Naive thymus-derived CD4-positive, alpha-beta T cell (primary cell): Measurements from ENCODE around the gene CABLES2. TPM values are rescaled to one million over a fixed set of nuclear protein-coding genes. Genes with fewer than 3 reads are reported as not detected.
"Not testable (repeated sequence)": the region's sequence is repeated elsewhere in the genome, so short reads cannot be mapped to it uniquely, and the experiment has no call there.

Experiments used
- ATAC-seq: fragments of 150-1000 bp; cut with Tn5 transposase; 2 replicates; pipeline ENCODE4 v1.10.0; 2021; ENCODE audit warnings: mild to moderate bottlenecking, moderate library complexity
- CTCF ChIA-PET: fragments of 350-600 bp; sonication (Branson Sonifier 250); formaldehyde crosslinking; loops from one replicate; lab custom pipeline; 2021; ENCODE audit warnings: antibody characterized with exemption; lab: Charles Lee
- POLR2A ChIA-PET: fragments of 350-600 bp; sonication (Branson Sonifier 250); formaldehyde crosslinking; loops from one replicate; lab custom pipeline; 2021; ENCODE audit warnings: antibody characterized with exemption, inconsistent platforms; lab: Charles Lee
- DNase-seq, 9 donors: peaks; one replicate each; pipeline versions ENCODE4 v3.0.0 to v3.0.0-alpha.2; 2020 to 2022; ENCODE audit warnings: mixed read lengths in 1 of 9
- H3K27ac ChIP-seq: one replicate; pipeline ENCODE4 v1.7.0; 2013; ENCODE audit warnings: mild to moderate bottlenecking, low read depth, low read length, moderate library complexity
- H3K27me3 ChIP-seq, 2 donors: one replicate each; pipeline ENCODE4 v1.7.0; 2013; ENCODE audit warnings: low read length in 2 of 2, mild to moderate bottlenecking in 2 of 2, moderate library complexity in 2 of 2; ENCODE audit not compliant: control insufficient read depth in 2 of 2, insufficient read depth in 2 of 2
- H3K36me3 ChIP-seq, 3 experiments: 1 replicate in 2 of 3; 2 replicates in 1 of 3; pipeline ENCODE4 v1.7.0; 2013; ENCODE audit warnings: low read length in 3 of 3, mild to moderate bottlenecking in 3 of 3, moderate library complexity in 1 of 3; ENCODE audit not compliant: insufficient read depth in 3 of 3, control insufficient read depth in 2 of 3
- H3K4me1 ChIP-seq, 2 donors: one replicate each; pipeline ENCODE4 v1.7.0; 2013; ENCODE audit warnings: low read length in 2 of 2, mild to moderate bottlenecking in 2 of 2, moderate library complexity in 1 of 2; ENCODE audit not compliant: control insufficient read depth in 2 of 2, insufficient read depth in 2 of 2
- H3K4me3 ChIP-seq: 2 replicates; pipeline ENCODE4 v1.7.0; 2013; ENCODE audit warnings: mild to moderate bottlenecking, low read length
- H3K9me3 ChIP-seq, 3 experiments: 1 replicate in 2 of 3; 2 replicates in 1 of 3; pipeline ENCODE4 v1.7.0; 2013; ENCODE audit warnings: low read length in 3 of 3; ENCODE audit not compliant: control insufficient read depth in 2 of 3
- H3K27ac Mint-ChIP-seq, 9 donors: one replicate each; pipeline ENCODE4 v1.8.0; 2020 to 2022; ENCODE audit warnings: mixed read lengths in 9 of 9, mild to moderate bottlenecking in 8 of 9, moderate library complexity in 5 of 9, inconsistent platforms in 2 of 9
- H3K27me3 Mint-ChIP-seq, 5 donors: one replicate each; pipeline ENCODE4 v1.8.0; 2021 to 2022; ENCODE audit warnings: mixed read lengths in 5 of 5, mild to moderate bottlenecking in 1 of 5
- H3K36me3 Mint-ChIP-seq, 5 donors: one replicate each; pipeline ENCODE4 v1.8.0; 2020 to 2022; ENCODE audit warnings: mixed read lengths in 5 of 5, mild to moderate bottlenecking in 3 of 5, inconsistent platforms in 1 of 5
- H3K4me1 Mint-ChIP-seq, 7 donors: one replicate each; pipeline ENCODE4 v1.8.0; 2020 to 2022; ENCODE audit warnings: mixed read lengths in 7 of 7, mild to moderate bottlenecking in 3 of 7, inconsistent platforms in 1 of 7
- H3K4me3 Mint-ChIP-seq, 10 donors: one replicate each; pipeline ENCODE4 v1.8.0; 2020 to 2022; ENCODE audit warnings: mild to moderate bottlenecking in 10 of 10, mixed read lengths in 10 of 10, moderate library complexity in 6 of 10, inconsistent platforms in 2 of 10
- H3K9me3 Mint-ChIP-seq, 11 donors: one replicate each; pipeline ENCODE4 v1.8.0; 2020 to 2022; ENCODE audit warnings: mixed read lengths in 11 of 11, mild to moderate bottlenecking in 4 of 11, inconsistent platforms in 1 of 11, moderate library complexity in 1 of 11
- intact Hi-C, 2 donors: fragments of 100-400 bp; cut with micrococcal nuclease; formaldehyde crosslinking; loops; one replicate each; pipeline ENCODE4 v1.15.1; 2023
- polyA plus RNA-seq, 2 donors: library from polyadenylated mRNA; unstranded; fragments of 300-500 nt; fragmentation: Illumina TruSeq; gene quantifications; one replicate each; pipeline ENCODE4 v1.2.3, GENCODE V29; 2021
- total RNA-seq, 6 experiments: library from RNA in 5 of 6; stranded (reverse) in 5 of 6; gene quantifications; 1 replicate in 5 of 6; 2 replicates in 1 of 6; pipeline ENCODE4 v1.2.3 and lab custom pipeline; 2021 to 2026

Gene CABLES2
- total and polyA plus RNA-seq, 7 experiments from 2014 or later: 0.61 to 16.7 (median 5.6) TPM

DNA sequence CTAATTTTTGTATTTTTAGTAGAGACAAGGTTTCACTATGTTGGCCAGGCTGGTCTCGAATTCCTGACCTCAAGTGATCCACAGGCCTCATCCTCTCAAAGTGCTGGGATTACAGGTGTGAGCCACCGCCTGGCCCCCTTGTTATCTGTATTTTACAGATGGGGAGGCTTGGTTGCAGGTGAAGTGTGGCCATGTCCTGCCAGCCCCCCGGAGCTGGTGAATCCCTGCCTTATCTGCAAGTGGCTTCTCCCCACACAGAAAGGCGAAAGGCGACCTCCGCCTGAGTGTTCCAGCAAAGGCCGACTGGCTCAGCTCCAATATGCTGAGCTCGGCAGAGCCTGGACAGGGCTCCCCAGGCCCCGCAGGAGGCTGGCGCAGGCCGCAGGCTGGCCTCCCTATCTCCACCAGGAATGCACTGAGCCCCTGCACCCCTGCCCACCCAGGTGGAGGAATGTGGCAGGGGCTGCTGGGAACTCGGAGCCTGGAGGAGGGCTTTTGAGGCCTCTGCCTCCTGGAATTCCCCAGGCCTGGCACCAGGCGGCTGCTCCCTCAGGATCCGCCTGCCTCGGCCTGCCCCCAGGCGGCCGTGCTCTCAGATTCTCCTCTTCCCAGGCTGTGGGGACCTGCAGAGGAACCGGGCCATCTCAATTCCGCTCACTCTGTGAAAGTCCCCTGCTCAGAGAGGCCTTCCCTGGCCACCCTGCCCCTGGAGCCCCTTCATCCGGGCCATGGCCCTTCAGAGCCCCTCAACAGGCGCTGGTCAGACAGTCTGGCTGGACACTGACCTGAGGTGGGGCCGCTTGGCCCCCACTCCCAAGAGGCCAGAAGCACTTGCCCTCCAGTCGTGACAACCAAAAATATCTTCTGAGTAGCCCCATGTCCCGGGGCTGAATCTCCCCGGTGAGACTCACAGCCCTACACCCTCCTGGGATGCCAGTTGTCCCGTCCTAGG is 30.7 kb downstream of the CABLES2 start:
- no peak overlapping the region for H3K4me3 ChIP-seq
- no peaks in the 10 kb centered on the region for H3K27me3 ChIP-seq
- intact Hi-C loops: no loop called here
- POLR2A ChIA-PET: no interaction called here
- no peaks in the 10 kb centered on the region for H3K9me3 ChIP-seq
- no peaks in the 10 kb centered on the region for H3K9me3 Mint-ChIP-seq
- no peak overlapping the region for H3K27ac Mint-ChIP-seq
- peaks cover 0 to 2% (median 0%) of the 10 kb centered on the region in 5 donors for H3K27me3 Mint-ChIP-seq
- ATAC-seq (no peak), DNase-seq (no peak)
- no peaks in the 10 kb centered on the region for H3K36me3 Mint-ChIP-seq
- peaks cover 0 to 6% (median 0%) of the 10 kb centered on the region in 7 donors for H3K4me1 Mint-ChIP-seq
- H3K4me3 Mint-ChIP-seq: no peak overlapping the region
- CTCF ChIA-PET: interaction anchor here (0.5 kb wide), 1 partner anchor 27 kb away, joined by 3 read pairs; no protein-coding TSS in a partner anchor
- H3K4me1 ChIP-seq: no peaks in the 10 kb centered on the region
- H3K36me3 ChIP-seq: no peaks in the 10 kb centered on the region
- no peak overlapping the region for H3K27ac ChIP-seq

GRCh38 chr20:62374331-62375152 is 32.5 kb downstream of the CABLES2 start:
- POLR2A ChIA-PET: no interaction called here
- no peak for DNase-seq

DNA sequence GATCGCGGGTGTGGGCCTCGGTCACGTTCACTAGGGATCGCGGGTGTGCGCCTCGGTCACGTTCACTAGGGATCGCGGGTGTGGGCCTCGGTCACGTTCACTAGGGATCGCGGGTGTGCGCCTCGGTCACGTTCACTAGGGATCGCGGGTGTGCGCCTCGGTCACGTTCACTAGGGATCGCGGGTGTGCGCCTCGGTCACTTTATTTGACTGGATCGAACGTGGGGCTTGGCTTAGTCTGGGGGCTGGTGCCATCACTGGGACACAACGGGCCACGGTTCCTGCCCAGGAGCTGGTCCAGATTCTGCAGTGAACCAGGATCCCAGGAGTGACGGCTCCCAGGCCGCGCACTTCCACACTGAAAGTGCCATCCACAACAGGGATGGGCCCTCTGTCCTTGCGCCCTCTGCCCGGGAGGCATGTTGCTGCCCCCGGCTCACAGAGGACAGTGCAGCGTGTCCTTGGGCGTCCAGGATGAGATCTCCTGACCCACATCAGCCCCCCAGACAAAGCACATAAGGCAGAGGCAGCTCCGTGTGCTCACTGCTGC is 33.4 kb downstream of the CABLES2 start:
- H3K4me3 ChIP-seq, CTCF ChIA-PET, H3K4me3 Mint-ChIP-seq, H3K27ac ChIP-seq, H3K27me3 ChIP-seq, POLR2A ChIA-PET, H3K9me3 ChIP-seq, H3K4me1 Mint-ChIP-seq, H3K27ac Mint-ChIP-seq, ATAC-seq, H3K36me3 ChIP-seq, intact Hi-C loops, H3K9me3 Mint-ChIP-seq, H3K4me1 ChIP-seq, H3K36me3 Mint-ChIP-seq, DNase-seq: not testable (repeated sequence)
- H3K27me3 Mint-ChIP-seq: peaks cover 0 to 12% (median 5%) of the 10 kb centered on the region in 5 donors

More at GRCh38 chr20:62374331-62375152, 32.5 kb downstream of the CABLES2 start:
- Histone ChIP-seq H3K36me3 (no peaks in the 10 kb centered on the region), H3K4me1 (no peaks in the 10 kb centered on the region), H3K4me3 (no peak overlapping the region), H3K27ac (no peak overlapping the region), H3K27me3 (no peaks in the 10 kb centered on the region), H3K9me3 (no peaks in the 10 kb centered on the region)
- intact Hi-C loops: no loop called here
- Mint-ChIP-seq H3K9me3 (no peaks in the 10 kb centered on the region), H3K27ac (no peak overlapping the region), H3K27me3 (peaks cover 0 to 4% (median under 1%) of the 10 kb centered on the region in 5 donors), H3K36me3 (no peaks in the 10 kb centered on the region), H3K4me1 (peaks cover 0 to 6% (median 0%) of the 10 kb centered on the region in 7 donors), H3K4me3 (no peak overlapping the region)
- no peak for ATAC-seq
- CTCF ChIA-PET: interaction anchor here (0.6 kb wide), 1 partner anchor 82 kb away, joined by 7 read pairs; no protein-coding TSS in a partner anchor

GRCh38 chr20:62372042-62372993 is 34.8 kb downstream of the CABLES2 start:
- H3K4me3 Mint-ChIP-seq: no peak overlapping the region
- Histone ChIP-seq H3K9me3 (no peaks in the 10 kb centered on the region), H3K4me3 (no peak overlapping the region), H3K36me3 (no peaks in the 10 kb centered on the region), H3K27me3 (peaks cover 0 to 13% of the 10 kb centered on the region in 2 donors), H3K27ac (no peak overlapping the region), H3K4me1 (peaks cover 0 to 4% of the 10 kb centered on the region in 2 donors)
- DNase-seq (no peak), ATAC-seq (no peak)
- CTCF ChIA-PET: no interaction called here
- peaks cover 0 to 24% (median 5%) of the 10 kb centered on the region in 5 donors for H3K27me3 Mint-ChIP-seq
- no peaks in the 10 kb centered on the region for H3K36me3 Mint-ChIP-seq
- POLR2A ChIA-PET: no interaction called here
- peaks cover 0 to 6% (median 0%) of the 10 kb centered on the region in 7 donors for H3K4me1 Mint-ChIP-seq
- peak overlapping the region in 2 of 9 donors; percentile 41 to 66 for H3K27ac Mint-ChIP-seq
- intact Hi-C loops: no loop called here
- no peaks in the 10 kb centered on the region for H3K9me3 Mint-ChIP-seq

DNA sequence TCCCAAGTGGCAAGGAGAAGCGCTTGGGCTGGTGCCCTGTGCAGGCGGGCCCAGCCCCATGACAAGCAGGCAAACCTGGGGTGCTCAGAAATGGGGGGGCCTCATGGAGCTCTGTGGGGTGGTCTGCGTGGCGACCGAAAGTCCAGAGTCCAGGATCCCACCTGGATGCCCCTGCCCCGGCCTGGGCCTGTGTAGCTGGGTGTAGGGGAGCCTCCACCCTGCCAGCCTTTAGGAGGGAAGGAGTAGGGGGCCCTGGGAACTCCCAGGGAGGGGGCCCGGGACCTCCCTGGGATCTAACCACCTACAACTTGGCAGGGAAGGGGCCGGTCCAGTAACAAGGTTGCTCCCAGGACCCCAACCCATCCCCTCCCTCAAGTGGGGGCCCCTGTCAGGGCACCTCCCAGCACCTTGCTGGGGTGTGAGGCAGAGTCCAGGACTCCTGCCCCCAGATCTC is 35.5 kb downstream of the CABLES2 start:
- Histone ChIP-seq H3K36me3 (no peaks in the 10 kb centered on the region), H3K27me3 (peaks cover 0 to 13% of the 10 kb centered on the region in 2 donors)
- intact Hi-C loops: no loop called here

More for the DNA sequence above, 35.5 kb downstream of the CABLES2 start:
- ChIA-PET POLR2A (no interaction called here), CTCF (no interaction called here)
- Mint-ChIP-seq H3K27me3 (peaks cover 0 to 24% (median 5%) of the 10 kb centered on the region in 5 donors), H3K4me1 (peaks cover 0 to 6% (median 0%) of the 10 kb centered on the region in 7 donors), H3K9me3 (no peaks in the 10 kb centered on the region), H3K36me3 (no peaks in the 10 kb centered on the region), H3K27ac (no peak overlapping the region), H3K4me3 (no peak overlapping the region)
- Histone ChIP-seq H3K4me3 (no peak overlapping the region), H3K4me1 (peaks cover 0 to 4% of the 10 kb centered on the region in 2 donors), H3K27ac (no peak overlapping the region), H3K9me3 (no peaks in the 10 kb centered on the region)
- DNase-seq (no peak), ATAC-seq (no peak)
